22Rv1 (cell line): Measurements from ENCODE around the gene AGFG1.

Source experiments
- H3K27ac ChIP-seq: fragments of 450-650 bp; 2 replicates; pipeline ENCODE4 v1.5.1; 2017
- CTCF ChIP-seq: fragments of 450-650 bp; IDR thresholded peaks from 2 replicates; pipeline ENCODE4 v1.5.1; 2017; ENCODE audit warnings: mild to moderate bottlenecking
- ZFX ChIP-seq: fragments of 450-650 bp; IDR thresholded peaks from 2 replicates; pipeline ENCODE4 v1.6.1; 2017; ENCODE audit warnings: antibody characterized with exemption, borderline replicate concordance

The AGFG1 gene

DNA sequence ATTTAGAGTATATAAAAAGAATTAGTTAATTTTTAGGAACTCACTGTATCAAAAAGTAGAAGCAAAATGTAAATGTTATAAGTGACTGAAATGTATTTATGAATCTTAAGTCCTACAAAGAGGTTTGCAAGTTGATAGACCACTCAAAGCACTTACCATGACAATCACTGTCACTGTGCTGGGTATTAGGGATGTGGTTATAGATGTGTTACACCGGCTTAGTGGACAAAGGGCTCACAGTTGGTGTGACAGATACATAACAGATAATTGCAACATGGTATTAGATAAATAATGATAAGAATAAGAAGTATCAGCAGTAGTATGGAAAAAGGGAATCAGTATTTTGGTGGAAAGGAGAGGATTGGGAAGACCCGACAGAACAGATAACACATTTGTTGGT lies 21.6 kb downstream of the AGFG1 start:
- H3K27ac ChIP-seq: no peak overlapping the region
- TF ChIP-seq ZFX (no peak), CTCF (no peak)

DNA sequence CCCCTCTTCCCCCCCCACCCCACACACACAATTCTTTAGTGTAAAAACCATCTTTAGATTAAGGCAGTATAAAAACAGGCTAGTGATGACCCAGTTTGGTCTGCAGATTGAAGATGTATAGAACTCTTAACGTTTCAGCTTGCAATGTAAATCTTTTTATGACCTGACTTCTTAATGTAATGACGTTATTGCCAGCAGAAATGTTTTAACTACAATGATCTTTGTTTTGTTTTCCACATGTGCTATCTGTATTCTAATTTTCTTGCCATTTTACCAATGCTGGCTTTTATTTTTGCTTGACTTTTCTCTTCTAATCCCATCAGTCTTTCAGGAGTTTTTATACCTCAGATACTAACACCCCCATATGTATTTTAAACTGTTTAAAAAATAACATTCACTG lies 25.2 kb downstream of the AGFG1 start:
- TF ChIP-seq ZFX: no peak
- no peak for TF ChIP-seq CTCF
- H3K27ac ChIP-seq: no peak overlapping the region

DNA sequence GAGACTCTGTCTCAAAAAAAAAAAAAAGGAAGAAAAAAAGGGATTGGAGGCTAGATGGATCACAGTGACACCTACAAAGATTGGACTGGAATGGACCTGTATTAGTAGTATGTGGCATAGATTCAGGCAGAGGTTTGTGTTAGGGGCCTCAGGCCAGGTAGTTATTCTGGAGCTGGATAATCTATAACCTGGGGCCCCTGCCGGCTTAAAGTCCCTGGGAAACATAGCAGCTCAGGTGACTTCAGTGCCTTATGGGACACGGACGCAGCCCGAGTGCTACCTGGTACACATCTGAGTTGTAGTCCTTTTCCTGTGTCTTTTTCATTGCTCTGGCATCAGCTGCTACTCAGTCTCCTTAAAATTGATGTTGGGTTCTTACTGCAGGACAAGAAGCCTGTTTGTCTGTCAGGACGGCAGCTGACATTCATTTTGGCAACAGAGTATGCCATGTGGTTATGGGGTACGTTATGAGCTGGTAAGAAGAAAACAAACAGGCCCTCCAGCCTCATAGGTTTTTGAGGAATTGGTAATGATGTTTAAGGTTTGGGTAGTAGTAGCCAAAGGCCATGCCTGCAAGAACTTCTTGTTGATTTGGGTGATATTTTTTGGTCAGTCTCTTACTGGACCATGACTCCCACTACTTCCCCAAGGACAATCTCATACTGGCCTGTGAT lies 27.8 kb downstream of the AGFG1 start:
- H3K27ac ChIP-seq: no peak overlapping the region
- TF ChIP-seq CTCF (no peak), ZFX (no peak)

- no peak for TF ChIP-seq ZFX
- no peak for TF ChIP-seq CTCF
Observed at GRCh38 chr2:227500301-227500630, 28.3 kb downstream of the AGFG1 start.

DNA sequence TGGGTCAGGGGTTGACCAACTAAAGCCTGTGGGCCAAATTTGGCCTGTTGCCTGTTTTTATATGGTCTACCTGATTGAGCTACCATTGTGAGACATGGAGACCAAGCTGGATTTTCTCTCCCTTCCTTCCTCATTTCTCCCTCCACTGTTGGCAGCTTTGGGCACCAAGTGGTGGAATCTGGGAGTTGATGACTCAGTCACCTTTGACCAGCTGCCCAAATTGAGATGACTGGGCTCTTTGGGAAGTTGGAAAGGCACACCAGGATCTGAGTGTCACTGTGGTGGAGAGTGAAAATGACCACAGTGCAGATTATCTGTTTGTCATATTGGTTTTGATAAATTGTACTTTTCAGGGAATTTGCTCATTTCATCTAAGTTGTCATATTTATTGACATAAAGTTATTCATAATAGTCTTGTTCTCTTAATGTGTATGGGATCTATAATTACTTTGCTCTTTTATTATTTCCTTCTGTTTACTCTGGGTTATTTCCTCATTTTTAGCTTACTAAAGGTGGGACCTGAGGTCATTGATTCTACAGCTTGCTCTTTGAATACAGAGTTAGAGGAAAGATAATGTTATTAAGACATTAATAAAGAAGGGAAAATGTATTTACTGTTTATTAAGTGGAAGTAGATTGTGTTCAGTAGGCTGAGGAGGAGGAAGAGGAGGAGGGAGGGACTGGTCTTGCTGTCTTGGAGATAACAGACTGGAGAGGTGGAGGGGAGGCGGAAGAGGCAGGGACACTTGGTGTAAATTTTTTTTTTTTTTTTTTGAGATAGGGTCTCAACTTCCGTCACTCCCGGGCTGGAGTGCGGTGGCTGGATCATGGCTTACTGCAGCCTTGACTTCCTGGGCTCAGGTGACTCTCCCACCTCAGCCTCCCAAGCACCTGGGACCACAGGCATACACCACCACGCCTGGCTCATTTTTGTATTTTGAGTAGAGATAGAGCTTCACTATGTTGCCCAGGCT lies 31.8 kb downstream of the AGFG1 start:
- H3K27ac ChIP-seq: peak overlapping the region; percentile 25; the same call in 1 of the 2 replicates
- no peak for TF ChIP-seq ZFX
- no peak for TF ChIP-seq CTCF

More at GRCh38 chr2:227500301-227500630, 28.3 kb downstream of the AGFG1 start:
- H3K27ac ChIP-seq: no peak overlapping the region

DNA sequence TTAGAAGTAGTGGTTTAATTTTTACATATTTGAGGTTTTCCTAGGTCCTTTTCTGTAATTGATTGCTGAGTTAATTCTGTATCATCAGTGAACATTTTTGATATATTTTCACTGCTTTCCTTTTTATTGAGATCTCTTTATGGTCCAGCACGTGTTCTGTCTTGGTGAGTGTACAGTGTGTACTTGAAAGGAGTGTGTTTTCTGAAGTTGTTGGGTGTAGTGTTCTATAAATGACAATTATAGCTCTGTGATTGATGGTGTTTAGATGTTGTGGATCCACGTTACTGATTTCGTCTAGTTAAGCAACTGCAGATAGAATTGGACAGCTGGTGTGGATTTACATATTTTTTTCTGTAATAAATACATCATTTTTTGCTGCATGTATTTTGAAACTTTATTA lies 32.7 kb downstream of the AGFG1 start:
- H3K27ac ChIP-seq: no peak overlapping the region
- no peak for TF ChIP-seq CTCF
- TF ChIP-seq ZFX: no peak

GRCh38 chr2:227506456-227506855 lies 34.5 kb downstream of the AGFG1 start:
- no peak overlapping the region for H3K27ac ChIP-seq
- no peak for TF ChIP-seq ZFX
- no peak for TF ChIP-seq CTCF
